Lower leg skin (tissue), 3 donors: Measurements from ENCODE around the gene GNAS-AS1.

ENCODE experiments used
- CTCF ChIP-seq, 3 donors: fragments of 450-650 bp; IDR thresholded peaks; one replicate each; pipeline ENCODE4 v1.5.1; 2016; ENCODE audit warnings: antibody characterized with exemption in 3 of 3, mild to moderate bottlenecking in 3 of 3, moderate library complexity in 2 of 3
- POLR2A ChIP-seq, 2 donors: fragments of 450-650 bp; IDR thresholded peaks; one replicate each; pipeline ENCODE4 v1.6.1; 2016 to 2017; ENCODE audit warnings: antibody characterized with exemption in 2 of 2, mild to moderate bottlenecking in 1 of 2, moderate library complexity in 1 of 2

DNA sequence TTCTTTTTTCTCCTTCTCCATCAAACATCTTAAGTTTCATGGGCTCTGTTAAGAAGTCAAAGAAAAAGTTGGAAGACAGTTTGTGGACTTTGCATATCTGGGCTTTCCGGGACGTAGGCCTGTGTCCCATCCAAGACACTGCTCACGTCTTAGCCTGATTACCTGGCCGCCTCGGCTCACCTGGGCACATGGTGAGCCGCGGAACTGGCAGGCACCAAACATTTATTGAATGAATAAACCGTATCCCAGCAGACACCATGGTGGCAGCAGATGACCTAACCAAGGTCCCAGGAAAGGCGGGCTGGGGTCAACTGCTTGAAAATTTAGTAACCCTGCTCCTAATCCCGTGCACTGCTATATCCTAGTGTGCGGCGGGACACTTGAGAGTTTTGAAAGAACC is 37.4 kb upstream of the GNAS-AS1 start:
- no peak for TF ChIP-seq CTCF (IDR thresholded peaks at IDR 0.05)
- no peak for TF ChIP-seq POLR2A (IDR thresholded peaks at IDR 0.05)
